OCI-LY3 (cell line): ENCODE data around the gene EMC7.
"Not testable (repeated sequence)": the region's sequence is repeated elsewhere in the genome, so short reads cannot be mapped to it uniquely, and the experiment has no call there.

Source experiments
- H2AFZ ChIP-seq: fragments of 200-600, 300-600 bp; shearing (Covaris generic); 2 replicates; pipeline ENCODE4 v1.6.0; 2014; ENCODE audit warnings: antibody characterized with exemption, low read depth, low read length
- H3K27ac ChIP-seq: fragments of 200-600, 300-600 bp; sonication (generic); 2 replicates; pipeline ENCODE4 v1.5.1; 2014; ENCODE audit warnings: mild to moderate bottlenecking, low read length, moderate library complexity, mixed read lengths
- H3K27me3 ChIP-seq: fragments of 200-600, 300-600 bp; sonication (generic); 2 replicates; pipeline ENCODE4 v1.6.1; 2014; ENCODE audit warnings: low read depth, low read length, mixed read lengths
- H3K36me3 ChIP-seq: fragments of 200-600, 300-600 bp; sonication (generic); replicated peaks from 2 replicates; pipeline ENCODE3; 2014; ENCODE audit warnings: low read depth, low read length, mixed read lengths
- H3K4me1 ChIP-seq: fragments of 300-600, 200-600 bp; sonication (generic); 2 replicates; pipeline ENCODE4 v1.6.1; 2014; ENCODE audit warnings: low read length, mixed read lengths
- H3K4me2 ChIP-seq: fragments of 200-600, 300-600 bp; sonication (generic); 2 replicates; pipeline ENCODE4 v1.6.1; 2014; ENCODE audit warnings: low read length, mixed read lengths
- H3K4me3 ChIP-seq: fragments of 300-600, 200-600 bp; sonication (generic); 2 replicates; pipeline ENCODE4 v1.5.1; 2014; ENCODE audit warnings: antibody characterized with exemption, mild to moderate bottlenecking, low read length, moderate library complexity
- H3K79me2 ChIP-seq: fragments of 300-600, 200-600 bp; shearing (Covaris generic); 2 replicates; pipeline ENCODE4 v1.6.1; 2014; ENCODE audit warnings: mild to moderate bottlenecking, low read length, mixed read lengths
- H3K9ac ChIP-seq: fragments of 300-600, 200-600 bp; shearing (Covaris generic); 2 replicates; pipeline ENCODE4 v1.6.0; 2014; ENCODE audit warnings: mild to moderate bottlenecking, low read length, moderate library complexity
- H3K9me3 ChIP-seq: fragments of 200-600, 300-600 bp; shearing (Covaris generic); 2 replicates; pipeline ENCODE4 v1.6.1; 2014; ENCODE audit warnings: low read length, mixed read lengths; ENCODE audit not compliant: insufficient read depth
- H4K20me1 ChIP-seq: fragments of 200-600, 300-600 bp; sonication (generic); 2 replicates; pipeline ENCODE4 v1.6.1; 2016; ENCODE audit warnings: low read length, mixed read lengths; ENCODE audit not compliant: insufficient read depth
- EZH2phosphoT487 ChIP-seq: fragments of 200-600 bp; shearing (Covaris generic); IDR thresholded peaks from 2 replicates; pipeline ENCODE4 v1.6.1; 2018; ENCODE audit warnings: antibody characterized with exemption, mixed run types, low read depth
- TF ChIP-seq, protein P1 (sequence below): fragments of 200-600, 300-600 bp; sonication (generic); IDR thresholded peaks from 2 replicates; pipeline ENCODE4 v1.5.1; 2014; ENCODE audit warnings: antibody characterized with exemption, low read length, low read depth

EMC7 gene

DNA sequence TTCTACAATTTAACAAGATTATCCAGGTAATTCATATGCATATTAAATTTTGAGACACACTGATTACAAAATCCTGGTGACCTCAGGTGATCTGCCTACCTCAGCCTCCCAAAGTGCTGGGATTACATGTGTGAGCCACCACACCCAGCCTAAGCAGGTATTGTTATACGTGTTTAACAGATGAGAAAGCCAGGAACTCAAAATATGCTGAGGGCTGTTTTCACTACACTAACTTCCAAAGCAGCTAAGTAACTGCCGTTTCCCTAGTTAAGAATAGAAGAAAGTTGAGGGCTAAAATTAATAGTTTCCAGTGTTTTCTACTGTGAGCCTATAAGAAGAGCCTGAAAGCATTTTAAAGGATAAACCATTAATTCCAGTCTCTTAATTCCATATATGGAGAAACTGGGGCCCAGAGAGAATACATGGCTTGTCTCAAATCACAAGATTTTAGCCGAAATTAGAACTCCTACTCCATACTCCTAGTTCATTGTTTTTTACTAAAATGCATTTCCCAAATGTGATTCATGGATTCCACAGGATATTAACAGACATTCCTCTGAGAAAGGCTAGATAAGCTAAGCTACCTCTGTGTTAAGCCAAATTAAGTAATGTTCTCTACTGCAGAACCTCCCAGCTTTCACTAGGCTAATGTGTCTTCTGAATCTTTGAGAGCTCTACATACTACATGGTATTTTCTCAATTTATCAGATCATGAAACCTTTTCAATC, 45.6 kb downstream of the EMC7 start:
- Histone ChIP-seq H3K79me2 (no peaks in the 10 kb centered on the region), H3K9me3 (no peaks in the 10 kb centered on the region), H2AFZ (no peak overlapping the region), H3K36me3 (no peaks in the 10 kb centered on the region), H3K4me3 (no peak overlapping the region), H3K4me2 (no peak overlapping the region), H4K20me1 (no peaks in the 10 kb centered on the region), H3K4me1 (no peaks in the 10 kb centered on the region), H3K27ac (no peak overlapping the region), H3K9ac (no peak overlapping the region), H3K27me3 (no peaks in the 10 kb centered on the region)
- TF ChIP-seq, protein P1, sequence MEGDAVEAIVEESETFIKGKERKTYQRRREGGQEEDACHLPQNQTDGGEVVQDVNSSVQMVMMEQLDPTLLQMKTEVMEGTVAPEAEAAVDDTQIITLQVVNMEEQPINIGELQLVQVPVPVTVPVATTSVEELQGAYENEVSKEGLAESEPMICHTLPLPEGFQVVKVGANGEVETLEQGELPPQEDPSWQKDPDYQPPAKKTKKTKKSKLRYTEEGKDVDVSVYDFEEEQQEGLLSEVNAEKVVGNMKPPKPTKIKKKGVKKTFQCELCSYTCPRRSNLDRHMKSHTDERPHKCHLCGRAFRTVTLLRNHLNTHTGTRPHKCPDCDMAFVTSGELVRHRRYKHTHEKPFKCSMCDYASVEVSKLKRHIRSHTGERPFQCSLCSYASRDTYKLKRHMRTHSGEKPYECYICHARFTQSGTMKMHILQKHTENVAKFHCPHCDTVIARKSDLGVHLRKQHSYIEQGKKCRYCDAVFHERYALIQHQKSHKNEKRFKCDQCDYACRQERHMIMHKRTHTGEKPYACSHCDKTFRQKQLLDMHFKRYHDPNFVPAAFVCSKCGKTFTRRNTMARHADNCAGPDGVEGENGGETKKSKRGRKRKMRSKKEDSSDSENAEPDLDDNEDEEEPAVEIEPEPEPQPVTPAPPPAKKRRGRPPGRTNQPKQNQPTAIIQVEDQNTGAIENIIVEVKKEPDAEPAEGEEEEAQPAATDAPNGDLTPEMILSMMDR = no peak
- no peak for TF ChIP-seq EZH2phosphoT487

DNA sequence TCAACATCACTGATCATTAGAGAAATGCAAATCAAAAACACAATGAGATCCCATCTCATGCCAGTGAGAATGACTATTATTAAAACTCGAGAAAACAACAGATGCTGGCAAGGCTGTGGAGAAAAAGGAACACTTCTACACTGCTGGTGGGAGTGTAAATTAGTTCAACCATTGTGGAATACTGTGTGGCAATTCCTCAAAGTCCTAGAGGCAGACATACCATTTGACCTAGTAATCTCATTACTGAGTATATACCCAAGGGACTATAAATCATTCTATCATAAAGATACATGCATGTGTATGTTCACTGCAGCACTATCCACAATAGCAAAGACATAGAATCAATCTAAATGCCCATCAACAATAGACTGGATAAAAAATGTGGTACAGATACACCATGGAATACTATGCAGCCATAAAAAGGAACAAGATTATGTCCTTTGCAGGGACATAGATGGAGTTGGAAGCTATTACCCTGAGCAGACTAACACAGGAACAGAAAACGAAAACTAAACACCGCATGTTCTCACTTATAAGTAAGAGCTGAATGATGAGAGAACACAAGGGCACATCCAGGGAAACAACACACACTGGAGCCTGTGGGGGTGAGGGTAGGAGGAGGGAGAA, 47.5 kb downstream of the EMC7 start:
- H3K4me1 ChIP-seq = no peaks in the 10 kb centered on the region
- no peaks in the 10 kb centered on the region for H3K27me3 ChIP-seq
- no peaks in the 10 kb centered on the region for H4K20me1 ChIP-seq
- no peaks in the 10 kb centered on the region for H3K36me3 ChIP-seq
- H3K79me2 ChIP-seq = no peaks in the 10 kb centered on the region
- H3K4me2 ChIP-seq = no peak overlapping the region
- no peak overlapping the region for H3K27ac ChIP-seq
- no peak overlapping the region for H2AFZ ChIP-seq
- H3K9me3 ChIP-seq = no peaks in the 10 kb centered on the region
- H3K4me3 ChIP-seq = no peak overlapping the region
- H3K9ac ChIP-seq = no peak overlapping the region
- TF ChIP-seq, protein P1 = no peak
- TF ChIP-seq EZH2phosphoT487 = no peak

DNA sequence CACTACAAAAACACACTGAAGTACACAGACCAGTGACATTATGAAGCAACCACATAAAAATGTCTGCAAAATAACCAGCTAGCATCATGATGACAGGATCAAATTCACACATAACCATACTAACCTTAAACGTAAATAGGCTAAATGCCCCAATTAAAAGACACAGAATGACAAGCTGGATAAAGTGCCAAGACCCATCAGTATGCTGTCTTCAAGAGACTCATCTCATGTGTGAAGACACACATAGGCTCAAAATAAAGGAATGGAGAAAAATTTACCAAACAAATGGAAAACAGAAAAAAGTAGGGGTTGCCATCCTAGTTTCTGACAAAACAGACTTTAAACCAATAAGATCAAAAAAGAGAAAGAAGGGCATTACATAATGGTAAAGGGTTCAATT, 51.3 kb downstream of the EMC7 start:
- H3K27me3 ChIP-seq, H3K4me2 ChIP-seq, H4K20me1 ChIP-seq, H3K4me1 ChIP-seq, H3K9me3 ChIP-seq, H3K9ac ChIP-seq, H3K27ac ChIP-seq, H2AFZ ChIP-seq, H3K36me3 ChIP-seq, H3K79me2 ChIP-seq, H3K4me3 ChIP-seq: not testable (repeated sequence)

DNA sequence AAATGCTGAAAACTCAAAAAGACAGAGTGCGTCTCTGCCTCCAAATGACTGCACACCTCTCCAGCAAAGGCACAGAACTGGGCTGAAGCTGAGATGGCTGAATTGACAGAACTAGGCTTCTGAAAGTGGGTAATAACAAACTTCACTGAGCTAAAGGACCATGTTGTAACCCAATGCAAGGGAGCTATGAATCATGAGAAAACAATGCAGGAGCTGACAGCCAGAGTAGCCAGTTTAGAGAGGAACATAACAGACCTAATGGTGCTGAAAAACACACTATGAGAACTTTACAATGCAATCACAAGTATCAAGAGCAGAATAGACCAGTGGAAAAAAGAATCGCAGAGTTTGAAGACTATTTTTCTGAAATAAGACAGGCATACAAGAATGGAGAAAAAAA, 52.5 kb downstream of the EMC7 start:
- Histone ChIP-seq H3K9ac (no peak overlapping the region), H3K36me3 (no peaks in the 10 kb centered on the region), H4K20me1 (no peaks in the 10 kb centered on the region), H3K4me1 (no peaks in the 10 kb centered on the region), H3K4me3 (no peak overlapping the region), H3K27me3 (no peaks in the 10 kb centered on the region), H3K27ac (no peak overlapping the region), H3K9me3 (no peaks in the 10 kb centered on the region), H2AFZ (no peak overlapping the region), H3K4me2 (no peak overlapping the region), H3K79me2 (no peaks in the 10 kb centered on the region)
- no peak for TF ChIP-seq EZH2phosphoT487
- TF ChIP-seq, protein P1 = no peak
